DND-41 (cell line): ENCODE results near the gene PEX19.

ENCODE experiments used
- ATAC-seq: fragments of 200-7000 bp; cut with Tn5 transposase; 3 replicates; pipeline ENCODE4 v1.9.1; 2021; ENCODE audit warnings: low read depth; ENCODE audit not compliant: insufficient read depth
- DNase-seq: peaks from one replicate; pipeline ENCODE4 v3.0.0-alpha.2; 2020
- H2AFZ ChIP-seq: 2 replicates; pipeline ENCODE4 v1.6.0; 2012; ENCODE audit warnings: low read depth, low read length
- H3K27ac ChIP-seq: 2 replicates; pipeline ENCODE4 v1.5.1; 2012; ENCODE audit warnings: low read length, inconsistent platforms
- H3K27me3 ChIP-seq: fragments of 200-600 bp; sonication (generic); 2 replicates; pipeline ENCODE4 v1.6.0; 2012; ENCODE audit warnings: low read length, mild to moderate bottlenecking, inconsistent platforms; ENCODE audit not compliant: insufficient read depth, poor library complexity
- H3K36me3 ChIP-seq: 2 replicates; pipeline ENCODE4 v1.5.1; 2012; ENCODE audit warnings: low read length, inconsistent platforms; ENCODE audit not compliant: insufficient read depth
- H3K4me1 ChIP-seq: 2 replicates; pipeline ENCODE4 v1.5.1; 2012; ENCODE audit warnings: mild to moderate bottlenecking, low read length; ENCODE audit not compliant: insufficient read depth
- H3K4me2 ChIP-seq: 2 replicates; pipeline ENCODE4 v1.6.0; 2012; ENCODE audit warnings: mild to moderate bottlenecking, moderate library complexity, low read length, inconsistent platforms; ENCODE audit not compliant: insufficient read depth
- H3K4me3 ChIP-seq, 2 experiments: fragments of 200-600 bp in 1 of 2; shearing (Covaris generic) in 1 of 2; 2 replicates each; pipeline ENCODE4 v1.5.1; 2012 to 2016; ENCODE audit warnings: inconsistent platforms in 2 of 2, low read length in 2 of 2, mild to moderate bottlenecking in 2 of 2, low read depth in 1 of 2, moderate library complexity in 1 of 2
- H3K79me2 ChIP-seq: 2 replicates; pipeline ENCODE4 v1.6.0; 2012; ENCODE audit warnings: low read length, inconsistent platforms; ENCODE audit not compliant: insufficient read depth
- H3K9ac ChIP-seq: 2 replicates; pipeline ENCODE4 v1.6.0; 2012; ENCODE audit warnings: low read depth, mild to moderate bottlenecking, inconsistent platforms, low read length, moderate library complexity
- H3K9me3 ChIP-seq: 2 replicates; pipeline ENCODE4 v1.5.1; 2012; ENCODE audit warnings: low read length, moderate library complexity, mild to moderate bottlenecking, inconsistent platforms; ENCODE audit not compliant: insufficient read depth, severe bottlenecking
- H4K20me1 ChIP-seq: 2 replicates; pipeline ENCODE4 v1.6.0; 2012; ENCODE audit warnings: low read length; ENCODE audit not compliant: insufficient read depth
- CTCF ChIP-seq: IDR thresholded peaks from 2 replicates; pipeline ENCODE4 v1.5.1; 2012; ENCODE audit warnings: borderline replicate concordance, low read length, moderate library complexity, mild to moderate bottlenecking; ENCODE audit not compliant: poor library complexity, severe bottlenecking; ENCODE audit errors: extremely low read depth
- EZH2 ChIP-seq: IDR thresholded peaks from 3 replicates; pipeline ENCODE4 v1.6.1; 2012; ENCODE audit warnings: borderline replicate concordance, low read depth, mild to moderate bottlenecking, moderate library complexity, low read length, inconsistent platforms; ENCODE audit not compliant: severe bottlenecking

The PEX19 gene

DNA sequence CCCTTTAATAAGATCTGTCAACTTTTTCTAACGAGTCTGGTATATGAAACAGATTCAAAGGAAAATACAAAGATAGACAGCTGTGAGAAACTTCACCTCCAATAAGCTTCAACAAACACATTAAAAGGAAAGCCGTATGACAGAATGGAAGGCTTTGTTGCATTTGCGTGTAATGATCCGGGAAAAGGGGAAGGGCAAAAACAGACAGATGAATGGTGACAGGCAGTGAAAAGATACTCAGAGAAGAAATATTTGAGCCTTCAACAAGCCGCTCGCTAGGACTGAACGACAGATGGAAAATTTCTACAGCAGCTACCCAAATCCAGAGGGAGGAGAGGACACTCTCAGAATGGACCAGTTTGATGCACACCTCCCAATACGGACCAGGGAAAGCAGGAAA lies 43.3 kb upstream of the PEX19 start:
- Histone ChIP-seq H3K36me3 (peaks cover 90% of the 10 kb centered on the region), H3K27me3 (no peaks in the 10 kb centered on the region), H3K4me2 (no peak overlapping the region), H3K9me3 (no peaks in the 10 kb centered on the region), H3K9ac (no peak overlapping the region), H2AFZ (no peak overlapping the region), H3K27ac (no peak overlapping the region), H3K79me2 (no peaks in the 10 kb centered on the region), H3K4me1 (no peaks in the 10 kb centered on the region), H3K4me3 (no peak overlapping the region), H4K20me1 (no peaks in the 10 kb centered on the region)
- DNase-seq (no peak), ATAC-seq (no peak)
- no peak for TF ChIP-seq EZH2
- TF ChIP-seq CTCF = no peak

DNA sequence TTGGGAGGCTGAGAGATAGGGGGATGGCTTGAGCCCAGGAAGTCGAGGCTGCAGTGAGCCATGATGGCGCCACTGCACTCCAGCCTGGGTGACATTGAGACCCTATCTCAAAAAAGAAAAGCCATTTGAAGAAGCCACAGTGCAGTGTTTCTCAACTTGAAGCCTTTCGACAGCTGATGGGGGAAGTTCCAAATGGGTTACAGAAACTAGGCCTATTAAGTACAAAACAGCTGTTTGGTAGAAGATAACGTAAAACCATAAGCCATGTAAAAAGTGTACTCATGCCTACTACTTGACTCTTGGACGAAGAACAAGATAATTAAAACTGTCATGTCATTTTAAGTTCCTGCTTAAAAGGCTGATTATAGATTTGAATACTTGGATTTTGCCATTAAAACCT lies 41.5 kb upstream of the PEX19 start:
- H3K4me3 ChIP-seq = no peak overlapping the region
- no peak overlapping the region for H3K27ac ChIP-seq
- DNase-seq (no peak), ATAC-seq (no peak)
- H3K9ac ChIP-seq = no peak overlapping the region
- peaks cover 9% of the 10 kb centered on the region; the same call in 1 of the 2 replicates for H3K79me2 ChIP-seq
- no peaks in the 10 kb centered on the region for H3K9me3 ChIP-seq
- no peaks in the 10 kb centered on the region for H4K20me1 ChIP-seq
- H3K4me2 ChIP-seq = no peak overlapping the region
- peaks cover 86% of the 10 kb centered on the region for H3K36me3 ChIP-seq
- H2AFZ ChIP-seq = no peak overlapping the region
- no peaks in the 10 kb centered on the region for H3K4me1 ChIP-seq
- TF ChIP-seq CTCF = no peak
- TF ChIP-seq EZH2 = no peak
- no peaks in the 10 kb centered on the region for H3K27me3 ChIP-seq

DNA sequence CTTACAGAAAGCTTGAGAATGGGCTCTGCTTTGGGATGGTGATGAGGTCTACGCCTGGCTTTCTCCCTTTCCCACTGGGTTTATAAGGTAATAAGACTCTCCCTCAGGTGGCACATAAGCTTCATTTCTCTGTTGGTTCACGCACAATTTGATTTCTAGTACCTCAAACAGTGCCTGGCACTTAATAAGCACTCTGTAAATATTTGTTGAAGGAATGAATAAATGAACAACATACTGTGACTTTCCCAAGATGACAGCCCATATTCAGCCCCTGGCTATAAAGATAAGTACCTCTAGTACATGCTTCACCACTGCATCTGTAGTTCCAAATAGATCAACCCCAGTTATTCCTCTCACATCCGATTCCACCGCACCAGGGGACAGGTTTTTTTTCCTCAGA lies 40.3 kb upstream of the PEX19 start:
- Histone ChIP-seq H3K36me3 (peaks cover 83% of the 10 kb centered on the region), H3K4me3 (no peak overlapping the region), H3K4me1 (no peaks in the 10 kb centered on the region), H2AFZ (no peak overlapping the region), H3K9me3 (no peaks in the 10 kb centered on the region), H3K27ac (no peak overlapping the region), H3K4me2 (no peak overlapping the region), H3K9ac (no peak overlapping the region), H3K27me3 (no peaks in the 10 kb centered on the region), H3K79me2 (peaks cover 16% of the 10 kb centered on the region; the same call in 1 of the 2 replicates), H4K20me1 (no peaks in the 10 kb centered on the region)
- ATAC-seq (no peak), DNase-seq (no peak)
- TF ChIP-seq EZH2 = no peak
- no peak for TF ChIP-seq CTCF

DNA sequence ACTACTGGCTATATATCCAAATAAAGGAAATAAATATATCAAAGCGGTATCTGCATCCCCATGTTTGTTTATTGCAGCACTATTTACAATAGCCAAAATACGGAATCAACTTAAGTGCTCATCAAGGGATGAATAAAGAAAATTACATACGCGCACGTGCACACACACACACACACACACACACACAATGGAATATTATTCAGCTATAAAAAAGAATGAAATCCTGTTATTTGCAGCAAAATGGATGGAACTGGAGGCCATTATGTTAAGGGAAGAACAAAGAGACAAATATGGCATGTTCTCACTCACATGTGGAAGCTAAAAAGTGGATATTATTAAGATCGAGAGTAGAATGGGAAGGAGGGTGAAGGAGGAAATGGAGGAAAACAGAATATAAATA lies 37.9 kb upstream of the PEX19 start:
- no peaks in the 10 kb centered on the region for H3K4me1 ChIP-seq
- no peak for TF ChIP-seq EZH2
- no peak for TF ChIP-seq CTCF
- H3K79me2 ChIP-seq = peaks cover 23% of the 10 kb centered on the region
- H3K9ac ChIP-seq = no peak overlapping the region
- no peaks in the 10 kb centered on the region for H3K9me3 ChIP-seq
- no peak overlapping the region for H3K27ac ChIP-seq
- DNase-seq (no peak), ATAC-seq (no peak)
- H4K20me1 ChIP-seq = no peaks in the 10 kb centered on the region
- H3K4me3 ChIP-seq = no peak overlapping the region
- H3K27me3 ChIP-seq = no peaks in the 10 kb centered on the region
- peaks cover 76% of the 10 kb centered on the region for H3K36me3 ChIP-seq
- no peak overlapping the region for H2AFZ ChIP-seq
- H3K4me2 ChIP-seq = no peak overlapping the region
